NCI-H2196 (cell line): ENCODE results near the gene SKA2.
"Not testable (repeated sequence)": the region's sequence is repeated elsewhere in the genome, so short reads cannot be mapped to it uniquely, and the experiment has no call there.

Experiments used
- DNase-seq: peaks from one replicate; lab custom pipeline; 2025; ENCODE audit not compliant: unreplicated experiment; lab: John Stamatoyannopoulos, UW

Gene SKA2

GRCh38 chr17:59154721-59155438 is at the start of gene SKA2:
Gene SKA2 (minus strand): TSS chr17:59155186. CDS start chr17:59155163, 23 bp downstream.
- DNase-seq = peak; percentile 100

- no peak for DNase-seq
Measured at GRCh38 chr17:59202320-59202719, 47.3 kb upstream of the SKA2 start.

- DNase-seq = no peak
Measured at GRCh38 chr17:59199398-59199797, 44.4 kb upstream of the SKA2 start.

GRCh38 chr17:59193336-59193862 is 38.4 kb upstream of the SKA2 start:
- no peak for DNase-seq

- DNase-seq = no peak
Measured at GRCh38 chr17:59190806-59191205, 35.8 kb upstream of the SKA2 start.

- DNase-seq = no peak
Measured at GRCh38 chr17:59186850-59187249, 31.9 kb upstream of the SKA2 start.

- DNase-seq = no peak
Measured at GRCh38 chr17:59185997-59186396, 31.0 kb upstream of the SKA2 start.

- no peak for DNase-seq
Measured at GRCh38 chr17:59181481-59181880, 26.5 kb upstream of the SKA2 start.

GRCh38 chr17:59180626-59181025 is 25.6 kb upstream of the SKA2 start:
- DNase-seq = no peak

GRCh38 chr17:59179601-59180000 is 24.6 kb upstream of the SKA2 start:
- not testable (repeated sequence) for DNase-seq

GRCh38 chr17:59178266-59178985 is 23.4 kb upstream of the SKA2 start:
- DNase-seq = no peak

- no peak for DNase-seq
Measured at GRCh38 chr17:59175076-59175475, 20.1 kb upstream of the SKA2 start.

GRCh38 chr17:59174671-59175070 is 19.7 kb upstream of the SKA2 start:
- DNase-seq = no peak

GRCh38 chr17:59172436-59173004 is 17.5 kb upstream of the SKA2 start:
- no peak for DNase-seq

- no peak for DNase-seq
Measured at GRCh38 chr17:59167571-59168001, 12.6 kb upstream of the SKA2 start.

- DNase-seq = peak; percentile 48
Measured at GRCh38 chr17:59165933-59166342, 11.0 kb upstream of the SKA2 start.

GRCh38 chr17:59161477-59161876 is 6.5 kb upstream of the SKA2 start:
- DNase-seq = no peak

GRCh38 chr17:59160157-59161025 is 5.4 kb upstream of the SKA2 start:
- peak; percentile 13 for DNase-seq

GRCh38 chr17:59155439-59156177 is 622 bp upstream of the SKA2 start, which contains the start of gene PRR11:
Gene PRR11 (plus strand): TSS chr17:59155746. CDS start chr17:59169753, 14,007 bp downstream.
- peak; percentile 100 for DNase-seq

GRCh38 chr17:59154292-59154720 is 680 bp downstream of the SKA2 start:
- DNase-seq = peak; percentile 69
